Anterior cingulate cortex (tissue), 58 donors: ENCODE measurements around the gene OPN5.

Experiments
- DNase-seq, 58 donors: peaks; one replicate each; lab custom pipeline; 2025; lab: John Stamatoyannopoulos, UW

OPN5 gene

DNA sequence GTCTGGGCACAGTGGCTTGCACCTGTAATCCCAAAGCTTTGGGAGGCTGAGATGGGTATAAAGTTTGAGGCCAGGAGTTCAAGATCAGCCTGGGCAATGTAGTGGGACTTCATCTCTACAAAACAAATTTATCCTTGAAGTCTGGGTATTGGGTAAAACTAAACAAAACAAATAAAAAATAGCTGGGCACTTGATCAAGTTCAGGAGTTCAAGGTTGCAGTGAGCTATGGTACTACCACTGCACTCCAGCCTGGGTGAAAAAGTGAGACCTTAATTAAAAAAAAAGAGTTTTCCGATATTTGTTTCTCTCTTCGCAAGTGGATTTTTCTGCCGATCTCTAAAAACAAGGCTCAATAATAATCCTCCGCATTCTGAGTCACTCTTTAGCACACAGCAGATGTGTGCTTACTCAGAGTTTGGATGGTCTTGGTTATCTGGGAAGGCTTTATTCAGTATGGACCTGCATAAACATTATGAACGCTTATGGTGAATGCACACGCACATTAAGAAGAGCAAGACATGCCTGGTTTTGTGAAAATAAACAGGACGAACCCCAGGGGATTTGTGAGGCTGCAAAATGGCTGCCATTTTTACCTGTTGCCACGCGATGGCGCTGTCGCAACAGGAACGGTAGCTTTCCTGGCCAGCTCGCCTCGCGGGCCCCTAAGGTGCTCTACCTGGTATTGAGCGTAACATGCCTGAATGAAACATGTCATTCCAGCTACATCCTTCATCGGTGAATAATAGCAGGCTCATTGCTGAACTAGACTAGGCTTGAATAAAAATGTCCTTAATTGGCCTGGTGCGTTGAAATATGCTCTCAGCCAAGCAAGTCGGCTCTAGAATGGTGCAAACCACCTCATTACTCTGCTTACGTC lies 6.0 kb downstream of the OPN5 start:
- peak in 46 of 58 donors; percentile 2 to 67 (median 17) for DNase-seq

- no peak for DNase-seq
Measured at GRCh38 chr6:47788498-47788884, 6.7 kb downstream of the OPN5 start.

DNA sequence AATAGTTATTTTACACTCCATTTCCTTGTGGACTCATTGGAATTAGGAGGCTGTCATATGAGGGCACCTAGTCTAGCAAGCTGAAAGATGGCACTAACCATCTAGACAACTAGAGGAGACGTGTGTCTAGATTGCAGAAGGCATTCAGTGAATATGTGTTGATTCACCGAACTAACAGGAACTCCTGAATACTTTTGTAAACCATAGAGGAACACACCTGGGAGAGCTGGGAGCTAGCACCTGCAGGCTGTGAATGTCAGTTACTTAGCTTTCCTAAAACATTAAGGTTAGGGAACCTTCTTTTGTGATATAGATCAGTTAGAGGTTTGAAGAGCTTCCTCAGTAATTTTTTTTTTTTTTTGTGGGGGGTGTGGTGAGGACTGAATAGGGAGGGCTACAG lies 7.7 kb downstream of the OPN5 start:
- no peak for DNase-seq

DNA sequence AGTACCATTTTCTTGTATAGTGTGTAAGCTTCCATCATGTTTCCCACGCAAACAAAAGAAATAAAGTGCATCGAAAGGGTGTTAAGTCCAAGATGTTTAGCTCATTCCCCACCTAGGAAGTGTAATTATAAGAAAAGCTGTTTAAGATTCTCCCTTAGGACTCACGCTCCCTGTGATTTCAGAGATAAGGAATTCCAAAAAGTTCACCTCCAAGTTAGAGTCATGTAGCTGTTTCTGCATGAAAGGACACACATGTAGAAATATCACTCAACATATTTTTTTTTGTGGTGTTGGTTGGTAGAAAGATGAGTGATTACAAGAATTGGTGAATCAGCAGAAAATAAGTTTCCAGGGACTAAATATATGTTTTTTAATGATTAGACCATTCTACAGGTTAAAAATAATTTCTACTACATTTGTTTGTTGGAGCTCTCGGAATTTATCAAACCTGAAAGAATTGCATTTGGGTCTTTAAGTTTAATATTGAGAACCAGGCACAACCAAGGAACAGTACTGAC lies 10.4 kb downstream of the OPN5 start:
- no peak for DNase-seq

DNA sequence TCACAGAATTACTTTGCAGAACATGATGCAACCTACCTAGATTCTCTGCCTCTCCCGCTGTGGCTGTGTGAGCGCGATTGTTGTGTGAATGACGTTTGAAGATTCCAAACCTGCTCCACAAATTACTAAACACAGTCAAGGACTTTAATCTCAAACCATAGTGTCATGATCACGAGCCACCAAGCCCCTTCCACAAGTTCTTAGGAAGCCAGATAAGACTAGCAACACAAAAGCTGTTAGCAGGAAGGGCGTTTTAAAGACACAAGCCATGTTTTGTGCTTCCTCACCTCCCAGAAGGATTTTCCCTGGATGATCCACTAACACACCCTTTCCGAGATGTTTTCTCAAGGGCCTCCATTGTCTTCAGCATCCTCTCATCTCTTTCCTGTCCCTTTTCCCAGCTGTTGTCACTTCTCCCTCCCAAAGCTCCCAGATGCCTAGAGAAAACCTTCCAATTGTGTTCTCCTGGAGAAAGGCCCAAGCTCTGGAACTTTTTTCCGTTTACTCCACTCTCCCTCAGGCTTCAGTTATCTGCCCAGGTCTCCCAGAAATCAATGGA lies 12.8 kb downstream of the OPN5 start:
- DNase-seq: no peak

- DNase-seq: no peak
Measured at GRCh38 chr6:47801984-47802383, 20.2 kb downstream of the OPN5 start.

GRCh38 chr6:47804821-47805220 lies 23.0 kb downstream of the OPN5 start:
- DNase-seq: no peak

- DNase-seq: no peak
Measured at GRCh38 chr6:47809873-47810272, 28.0 kb downstream of the OPN5 start.

DNA sequence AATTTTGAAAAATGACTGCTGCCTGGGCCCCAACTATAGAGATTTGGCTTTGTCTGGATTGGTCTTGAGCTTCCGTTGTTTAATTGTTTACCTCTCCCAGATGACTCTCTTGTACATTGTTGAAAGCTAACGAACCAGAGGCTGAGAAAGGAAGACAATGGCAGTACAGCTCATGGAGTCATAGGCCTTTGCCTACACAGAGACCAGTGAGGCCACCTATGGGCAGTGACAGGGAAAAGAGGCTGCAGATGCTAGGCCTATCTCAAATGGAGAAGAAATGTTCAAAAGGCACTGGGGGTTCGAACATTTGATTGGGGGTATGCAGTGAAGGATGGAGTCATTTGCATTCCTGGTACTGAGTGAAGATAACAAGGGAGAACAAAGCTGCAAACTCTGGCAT lies 29.1 kb downstream of the OPN5 start:
- no peak for DNase-seq

- no peak for DNase-seq
Measured at GRCh38 chr6:47811443-47811842, 29.6 kb downstream of the OPN5 start.

- no peak for DNase-seq
Measured at GRCh38 chr6:47817749-47818148, 35.9 kb downstream of the OPN5 start.

DNA sequence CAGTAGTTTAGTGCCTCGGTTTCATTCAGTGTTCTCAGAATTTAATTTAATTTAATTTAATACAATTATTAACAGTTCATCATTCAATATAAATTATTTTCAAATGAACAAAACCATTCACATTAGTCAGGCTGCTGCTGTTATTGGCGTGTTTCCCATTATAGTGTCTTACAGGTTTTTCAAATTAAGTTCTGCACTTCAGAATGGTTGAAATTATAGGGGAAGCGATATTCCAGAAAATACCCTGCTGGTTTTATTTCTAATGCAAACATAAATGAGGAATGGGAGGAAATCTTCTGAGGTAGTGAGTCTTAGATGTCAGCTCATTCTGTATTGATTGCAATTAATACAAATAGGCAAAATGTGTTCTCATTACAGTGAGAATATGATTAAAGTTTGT lies 37.6 kb downstream of the OPN5 start:
- DNase-seq: no peak

DNA sequence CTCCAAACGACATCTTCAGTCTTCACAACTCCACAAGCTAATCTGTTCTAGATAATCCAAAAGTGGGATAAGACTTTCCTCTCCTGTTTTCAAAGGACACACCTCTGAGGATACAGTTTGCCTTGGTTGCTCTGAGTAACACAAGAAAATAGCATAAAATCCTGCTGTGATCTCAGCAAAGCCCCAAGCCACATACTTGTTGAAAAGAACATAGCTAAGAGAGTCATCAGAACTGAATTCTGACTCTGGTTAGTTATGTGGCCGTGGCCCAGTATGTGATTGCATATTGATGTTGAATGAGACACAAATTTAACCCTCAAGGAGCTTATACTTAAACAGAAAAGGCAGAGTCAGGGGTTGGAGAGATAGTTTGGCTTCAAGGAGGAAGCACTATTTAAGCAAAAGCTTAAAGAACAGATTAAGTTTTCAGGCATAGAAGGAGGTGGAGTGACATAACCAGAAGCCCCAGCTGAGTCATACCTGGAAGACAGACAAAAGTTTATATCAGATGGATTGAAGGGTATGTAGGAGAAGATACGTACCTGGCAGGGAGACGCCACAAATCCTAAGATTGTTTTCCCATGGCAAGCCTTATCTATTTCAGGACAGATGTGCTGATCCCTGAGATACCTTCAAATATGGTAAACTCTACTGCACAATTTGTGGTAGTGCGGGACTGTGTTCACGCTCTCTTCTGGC lies 41.2 kb downstream of the OPN5 start:
- DNase-seq: no peak

DNA sequence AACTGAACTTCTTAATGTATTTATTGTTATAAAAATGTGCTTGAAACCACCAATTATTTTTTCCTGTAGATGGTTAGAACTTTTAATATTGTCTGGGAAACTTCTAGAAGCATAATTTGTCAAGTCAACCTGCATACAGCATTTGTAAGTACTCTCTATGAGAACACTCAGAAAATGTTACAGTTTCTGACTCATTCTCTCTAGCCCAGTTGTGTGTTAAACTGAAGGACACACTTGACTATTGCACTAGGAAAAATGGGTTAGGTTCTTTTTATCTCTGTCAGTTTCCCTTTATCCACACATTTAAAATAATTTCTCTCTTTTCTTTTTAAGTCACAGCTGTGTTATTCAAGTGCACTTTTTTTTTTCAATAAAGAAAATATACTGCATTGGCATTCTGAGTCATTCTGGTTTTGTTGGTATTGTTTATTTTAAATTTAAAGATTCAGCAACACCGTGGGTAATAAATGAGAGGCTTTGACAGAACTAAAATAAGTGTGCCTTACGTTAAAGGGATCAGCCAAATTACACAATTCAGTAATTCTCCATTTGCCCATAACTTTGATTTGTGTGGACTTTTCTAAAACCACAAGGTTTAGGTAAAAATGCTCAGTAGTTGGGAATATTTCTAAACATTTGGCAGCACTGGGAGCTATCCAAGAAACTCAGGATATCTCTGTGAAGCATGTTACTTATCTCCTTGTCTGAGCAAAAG lies 50.7 kb downstream of the OPN5 start:
- no peak for DNase-seq

- no peak for DNase-seq
Measured at GRCh38 chr6:47834196-47834595, 52.4 kb downstream of the OPN5 start.

DNA sequence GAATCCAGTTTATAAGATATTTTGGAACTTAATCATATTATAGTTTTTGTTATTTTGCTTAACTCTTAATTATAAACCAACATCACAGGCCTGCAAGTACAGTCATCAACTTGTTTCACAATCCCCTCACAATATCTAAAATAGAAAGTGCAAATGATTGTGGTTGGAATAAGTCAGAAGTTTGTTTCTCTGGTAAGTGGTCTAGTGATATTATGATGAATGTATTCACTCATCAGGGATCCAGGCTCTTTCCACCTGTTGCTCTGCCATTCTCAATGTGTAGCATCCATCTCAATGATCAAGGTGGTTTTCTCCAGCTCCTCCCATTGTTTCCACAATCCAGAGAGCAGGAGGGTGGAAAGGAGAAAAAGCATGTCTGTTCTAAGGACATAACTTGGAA lies 54.2 kb downstream of the OPN5 start:
- DNase-seq: no peak

DNA sequence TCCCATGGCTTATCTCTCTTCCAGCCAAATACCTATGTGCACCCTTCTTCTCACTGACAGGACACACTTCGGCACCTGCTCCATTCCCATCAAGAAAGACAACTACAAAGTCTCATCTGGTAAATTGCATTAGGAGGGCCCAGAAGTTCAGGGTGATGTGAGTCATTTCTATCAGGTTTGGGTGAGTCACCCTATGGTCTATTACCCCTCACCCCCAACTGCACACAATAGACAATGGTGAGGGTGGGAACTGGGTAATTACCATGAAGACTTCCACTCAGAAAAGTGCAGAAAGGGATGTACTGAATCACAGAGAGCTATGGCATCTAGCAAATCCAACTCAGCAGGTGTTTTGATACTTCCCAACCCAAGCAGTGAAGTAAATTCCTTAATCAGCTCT lies 54.8 kb downstream of the OPN5 start:
- DNase-seq: no peak

GRCh38 chr6:47839645-47840044 lies 57.8 kb downstream of the OPN5 start:
- DNase-seq: no peak

DNA sequence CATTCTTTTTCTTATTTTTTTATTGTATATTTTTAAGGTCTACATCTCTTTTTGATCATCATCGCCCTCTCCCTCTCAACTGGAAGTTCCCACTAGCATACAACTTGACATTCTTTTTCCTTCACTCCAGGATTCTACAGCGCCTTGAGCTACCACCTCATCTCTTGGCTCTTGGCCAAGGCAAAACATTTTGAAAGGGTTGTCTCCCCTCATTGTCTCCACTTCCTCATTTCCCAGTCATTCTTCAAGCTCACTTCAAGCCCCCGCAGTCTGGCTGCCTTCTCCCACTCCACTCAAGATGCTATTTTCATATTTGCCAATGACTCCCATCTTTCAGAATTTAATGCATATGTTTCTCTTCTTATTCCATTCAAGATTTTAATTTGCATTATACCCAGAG lies 63.0 kb downstream of the OPN5 start:
- peak in 1 of 58 donors; percentile 3 for DNase-seq

DNA sequence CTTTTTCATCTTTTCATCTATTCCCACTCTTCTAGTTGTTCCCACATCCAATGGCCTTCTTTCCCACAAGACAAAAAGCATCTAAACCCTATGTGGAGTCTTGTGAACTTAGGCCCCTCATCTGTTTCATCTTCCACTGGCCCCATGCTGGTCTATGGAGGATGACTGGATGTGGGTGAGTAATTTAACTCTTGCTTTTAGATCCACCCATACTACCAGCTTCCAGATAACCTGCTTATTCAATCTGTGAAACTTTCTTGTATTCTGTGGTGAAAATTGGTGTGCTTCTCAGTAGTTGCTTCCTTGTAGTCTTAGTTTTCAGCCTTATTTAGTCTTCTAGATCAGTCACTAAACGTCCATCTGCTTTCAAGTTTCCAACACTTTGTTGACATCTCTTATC lies 64.9 kb downstream of the OPN5 start:
- no peak for DNase-seq

DNA sequence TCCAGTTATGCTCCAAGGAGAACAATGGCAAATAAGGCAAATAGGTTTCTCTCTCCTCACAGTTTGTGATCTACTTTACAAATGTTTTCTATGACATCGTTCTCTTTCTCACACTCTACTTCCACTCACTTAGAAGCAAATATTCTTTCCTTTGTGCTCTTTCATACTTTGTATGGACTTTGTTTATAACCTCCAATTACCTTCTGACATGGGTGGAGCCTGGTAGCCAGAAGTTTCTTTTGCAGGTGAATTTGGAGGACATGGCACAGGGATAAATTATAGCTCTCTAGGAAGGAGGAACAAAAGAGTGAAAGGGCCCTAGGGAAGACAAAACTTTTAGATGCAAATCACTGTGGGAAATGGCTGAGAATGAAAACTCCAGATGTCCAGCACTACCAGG lies 69.3 kb downstream of the OPN5 start:
- DNase-seq: no peak
